Hypothalamus (tissue), 51 donors: ENCODE data around the gene ARHGAP26.

Experiments
- DNase-seq, 51 donors: peaks; one replicate each; lab custom pipeline; 2025; lab: John Stamatoyannopoulos, UW

The ARHGAP26 gene

DNA sequence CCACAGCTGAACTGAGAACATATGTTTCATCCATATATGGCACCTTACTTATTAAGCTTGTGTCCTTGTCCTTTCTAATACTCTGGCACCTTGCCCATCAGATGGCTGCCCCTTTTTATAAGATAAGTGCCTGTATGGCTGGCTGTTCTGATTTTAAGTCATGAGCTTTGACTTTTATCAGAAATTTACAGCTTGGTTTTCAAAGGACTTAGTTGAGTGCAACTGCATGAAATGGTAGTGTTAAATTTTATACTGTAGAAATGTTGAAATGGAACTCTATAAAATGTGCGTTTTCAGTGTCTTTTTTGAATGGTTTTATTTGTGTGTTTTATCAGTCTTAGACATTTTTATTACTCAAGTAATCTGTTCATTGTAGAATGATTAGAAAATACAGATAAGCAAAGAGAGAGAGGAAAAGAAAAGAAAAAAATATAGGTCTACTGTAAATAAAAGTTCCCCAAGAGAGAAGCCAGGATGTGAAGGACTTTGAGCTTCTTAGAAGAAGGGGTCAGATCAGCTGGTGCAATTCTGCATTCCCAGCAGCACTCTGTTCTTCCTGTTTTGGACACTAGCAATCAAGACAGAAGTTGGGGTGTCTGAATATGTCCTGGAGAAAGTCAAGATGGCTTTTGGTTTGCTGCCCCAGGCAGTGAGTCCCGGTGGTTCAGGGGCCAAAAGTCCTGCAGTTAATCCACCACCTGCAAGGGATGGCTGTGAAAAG is 38.9 kb downstream of the ARHGAP26 start:
- peak in 1 of 51 donors; percentile 9 for DNase-seq

DNA sequence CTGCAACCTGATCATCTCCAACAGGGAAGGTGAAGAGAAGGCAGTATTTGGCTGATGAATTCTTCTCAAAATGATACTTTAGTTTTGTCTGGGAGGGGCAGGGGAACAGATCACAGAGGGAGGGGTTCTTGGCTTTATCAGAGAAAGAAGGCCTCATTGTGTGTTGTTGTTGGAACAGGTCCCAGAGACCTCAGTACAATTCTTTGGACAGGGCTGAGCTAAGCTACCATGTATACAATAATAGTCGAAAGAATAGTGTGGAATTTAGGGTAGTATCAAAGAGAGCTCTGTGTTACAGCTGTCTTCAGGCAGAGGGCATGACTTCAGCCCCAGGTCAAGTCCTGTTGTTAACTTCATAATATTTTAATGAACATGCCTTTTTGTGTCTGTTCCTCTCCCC is 39.9 kb downstream of the ARHGAP26 start:
- no peak for DNase-seq

DNA sequence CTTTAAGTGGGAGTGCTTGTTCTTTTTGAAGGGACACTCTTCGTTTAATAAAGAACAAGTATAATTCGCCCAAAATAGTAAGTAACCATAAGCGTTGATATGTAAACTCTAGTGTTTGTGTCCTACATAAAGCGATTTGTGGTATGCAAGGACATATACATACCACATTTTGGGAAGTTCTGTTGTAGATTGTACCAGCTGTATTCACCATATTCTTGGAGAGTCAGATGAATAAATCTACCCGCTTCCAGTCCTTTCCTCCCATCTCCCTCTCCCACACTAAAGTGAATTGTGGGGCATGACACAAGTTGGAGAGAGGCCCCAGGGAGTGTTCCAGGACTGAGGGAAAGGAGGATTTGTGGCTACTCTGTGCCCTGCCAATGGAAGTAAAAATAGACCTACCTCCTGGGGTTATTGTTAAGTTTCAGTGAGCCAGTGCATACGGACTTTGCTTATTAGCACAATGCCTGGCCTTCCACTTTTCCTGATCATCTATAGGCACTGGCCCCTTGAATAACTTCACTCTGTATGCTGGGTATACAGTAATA is 40.6 kb downstream of the ARHGAP26 start:
- DNase-seq: peak in 4 of 51 donors; percentile 4 to 43 (median 19)

DNA sequence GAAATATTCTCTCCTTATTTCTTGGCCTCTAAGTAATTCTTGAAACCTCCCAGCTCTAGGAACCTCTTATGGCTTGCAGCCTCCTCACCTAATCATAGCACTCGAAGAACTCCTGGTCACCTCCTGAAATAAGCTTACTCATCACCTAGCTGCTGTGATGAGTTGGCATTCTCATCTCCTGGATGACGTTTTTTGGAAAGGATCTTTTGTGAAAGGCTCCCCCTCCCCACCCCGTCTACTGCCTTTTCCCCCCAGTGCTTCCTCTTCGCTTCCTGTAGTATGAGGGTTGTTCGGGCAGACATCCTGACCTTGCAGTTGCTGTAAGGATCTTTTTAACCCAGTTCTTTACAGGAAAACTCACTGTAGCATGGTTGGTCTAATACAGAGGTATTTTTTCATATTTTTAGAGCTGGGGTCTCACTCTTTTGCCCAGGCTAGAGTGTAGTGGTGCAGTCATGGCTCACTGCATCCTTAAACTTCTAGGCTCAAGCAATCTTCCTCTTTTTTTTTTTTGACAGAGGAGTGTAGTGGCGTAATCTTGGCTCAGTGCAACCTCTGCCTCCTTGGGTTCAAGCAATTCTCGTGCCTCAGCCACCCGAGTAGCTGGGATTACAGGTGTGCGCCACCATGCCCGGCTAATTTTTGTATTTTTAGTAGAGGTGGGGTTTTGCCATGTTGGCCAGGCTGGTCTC is 41.8 kb downstream of the ARHGAP26 start:
- no peak for DNase-seq

DNA sequence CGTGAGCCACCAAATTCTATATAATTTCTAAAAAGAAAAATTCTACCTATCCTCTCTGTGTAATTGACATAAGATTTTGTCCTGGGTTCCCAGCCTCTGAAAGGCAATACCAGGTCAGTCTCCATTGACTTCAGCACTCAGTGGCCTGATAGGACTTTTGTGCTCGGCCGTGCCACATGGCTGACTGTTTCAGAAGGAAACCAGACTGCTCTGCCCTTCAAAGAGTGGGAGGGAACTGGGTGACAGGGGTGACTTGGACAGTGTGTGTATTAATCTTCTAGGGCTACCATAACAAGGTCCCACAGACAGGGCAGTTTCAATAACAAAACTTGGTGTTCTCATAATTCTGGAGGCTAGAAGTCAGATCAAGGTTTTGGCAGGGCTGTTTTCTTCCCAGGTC is 43.0 kb downstream of the ARHGAP26 start:
- DNase-seq: no peak

DNA sequence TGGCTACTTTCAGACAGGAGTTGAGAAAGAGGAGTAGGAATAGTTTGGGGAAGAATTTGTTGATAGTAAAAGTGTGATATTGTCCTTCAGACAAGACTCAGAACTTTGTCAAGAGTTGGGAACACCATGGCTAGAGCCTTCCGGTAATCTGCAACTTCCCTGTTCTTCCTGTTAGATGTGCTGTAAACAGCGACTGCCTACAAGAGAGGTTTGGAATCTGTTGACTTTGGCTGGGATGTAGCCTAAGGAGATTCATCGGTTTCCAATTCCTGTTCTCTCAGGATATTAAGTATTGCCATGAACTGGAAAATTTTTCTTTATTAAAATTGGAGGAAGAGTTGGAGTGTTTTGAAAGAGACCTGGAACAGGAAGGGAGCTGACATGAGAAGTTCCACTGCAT is 43.9 kb downstream of the ARHGAP26 start:
- DNase-seq: no peak

DNA sequence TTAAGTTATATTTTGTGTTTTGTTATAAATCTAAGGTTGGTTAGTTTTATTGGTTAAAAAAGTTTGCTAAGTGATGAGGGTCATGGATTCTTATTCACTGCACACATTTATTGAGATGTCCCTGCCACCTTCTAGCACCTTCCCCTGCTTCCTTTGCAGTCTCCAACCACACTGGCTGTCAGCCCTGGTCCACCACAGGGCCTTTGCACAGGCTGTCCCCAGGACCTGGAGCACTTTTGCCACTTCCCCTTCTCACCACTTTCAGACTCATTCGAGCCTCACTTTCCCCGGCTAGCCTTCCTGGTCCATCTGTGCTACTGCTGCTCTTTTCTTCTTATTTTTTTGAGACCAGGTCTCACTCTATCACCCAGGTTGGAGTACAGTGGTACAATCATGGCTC is 45.3 kb downstream of the ARHGAP26 start:
- no peak for DNase-seq

DNA sequence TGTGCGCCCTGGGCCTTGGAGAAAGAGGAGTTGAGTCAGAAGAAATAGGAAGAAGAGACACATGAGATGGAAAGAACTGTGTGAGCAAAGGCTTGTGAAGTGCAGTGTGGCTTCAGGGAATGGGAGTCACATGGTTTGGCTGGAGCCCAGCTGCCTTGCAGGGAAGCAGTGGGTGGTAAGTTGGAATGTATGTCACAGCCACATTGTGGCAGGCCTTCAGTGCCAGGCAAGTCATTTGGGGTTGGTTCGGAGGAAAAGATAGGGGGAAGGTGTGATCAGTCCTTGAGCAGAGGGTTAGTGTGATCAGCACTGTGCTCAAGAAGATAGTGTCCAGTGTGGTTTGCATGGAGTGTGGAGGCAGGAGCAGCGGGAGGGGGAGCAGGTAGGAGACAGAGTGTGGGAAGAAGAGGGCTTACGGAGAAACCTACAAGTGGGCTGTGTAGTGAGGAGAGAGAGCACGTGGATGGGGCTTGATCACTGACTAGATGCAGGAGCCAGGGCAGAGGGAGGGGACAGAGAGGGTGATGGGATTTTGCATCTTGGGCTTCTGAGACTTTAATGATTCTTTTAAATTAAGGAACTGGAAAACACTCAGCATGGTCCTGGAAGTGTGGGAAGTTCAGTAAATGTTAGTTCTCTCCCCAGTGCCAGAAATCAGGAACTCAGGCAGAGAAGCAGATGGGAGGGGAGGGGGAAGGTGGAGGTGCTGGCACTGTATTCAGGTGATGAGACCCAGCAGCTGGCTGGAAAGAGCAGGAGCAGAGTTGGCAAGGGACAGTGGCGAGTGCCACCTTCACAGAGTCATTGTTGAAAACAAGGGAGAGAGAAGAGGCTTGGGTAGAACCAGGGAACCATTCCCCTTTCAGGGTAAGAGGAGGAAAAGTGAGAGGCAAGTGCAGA is 46.6 kb downstream of the ARHGAP26 start:
- peak in 7 of 51 donors; percentile 2 to 66 (median 11) for DNase-seq

DNA sequence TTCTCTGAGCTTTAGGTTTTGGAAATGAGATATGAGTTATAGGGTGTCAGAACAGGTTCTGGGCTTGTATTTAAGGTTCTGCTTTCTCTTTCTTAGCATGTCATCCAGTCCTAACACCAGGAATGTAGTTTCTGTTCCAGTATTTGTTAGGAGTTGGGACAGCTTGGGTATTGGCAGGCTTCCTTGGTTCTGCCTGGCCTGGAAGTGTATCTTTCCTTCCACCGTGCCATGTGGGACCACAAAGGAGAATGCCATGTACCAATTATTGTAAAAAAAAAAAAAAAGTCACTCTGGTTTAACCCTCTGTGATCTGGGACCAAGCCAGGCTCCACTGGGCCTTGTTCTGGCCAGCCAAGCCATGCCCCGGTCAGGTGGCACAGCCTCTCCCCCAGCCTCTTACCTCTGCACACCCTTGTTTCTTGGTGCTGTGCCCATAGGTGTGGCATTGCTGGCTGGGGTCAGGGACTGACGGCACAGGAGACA is 47.8 kb downstream of the ARHGAP26 start:
- peak in 1 of 51 donors; percentile 29 for DNase-seq

DNA sequence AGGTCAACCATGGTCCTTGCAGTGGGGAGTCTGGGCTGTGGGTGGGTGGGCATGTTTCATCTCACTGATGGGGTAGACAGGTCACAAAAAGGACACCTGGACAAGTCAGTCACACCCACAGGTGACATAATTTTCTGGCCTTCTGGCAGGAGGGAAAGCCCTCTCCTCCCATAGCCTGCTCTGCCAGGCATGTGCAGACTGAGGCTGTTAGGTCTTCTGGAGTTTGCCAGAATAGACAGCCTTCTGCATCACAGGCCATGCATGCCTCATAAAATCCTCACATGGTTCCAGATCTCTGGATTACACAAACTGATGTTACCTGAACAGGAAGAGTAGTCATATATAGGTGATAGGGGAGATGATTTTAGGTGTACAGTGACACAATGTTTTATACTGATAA is 49.1 kb downstream of the ARHGAP26 start:
- DNase-seq: no peak

DNA sequence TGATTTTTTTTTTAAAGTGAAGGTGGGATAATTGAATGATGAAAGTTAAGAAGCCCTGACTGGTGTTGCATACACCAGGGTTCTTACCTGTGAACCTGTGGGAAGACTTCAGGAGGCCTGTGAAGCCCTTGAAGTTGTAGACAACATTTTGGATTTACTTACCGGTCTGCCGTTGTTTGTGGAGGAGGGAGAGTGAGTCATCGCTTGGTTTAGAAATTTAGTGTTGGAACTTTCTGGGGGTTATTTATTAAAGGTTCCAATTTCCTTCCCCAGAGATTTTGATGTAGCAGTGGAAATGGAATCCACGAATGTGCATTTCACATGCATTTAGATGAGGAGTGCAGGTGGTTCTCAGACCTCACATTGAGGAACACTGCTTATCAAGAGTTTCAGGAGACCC is 49.6 kb downstream of the ARHGAP26 start:
- DNase-seq: no peak

DNA sequence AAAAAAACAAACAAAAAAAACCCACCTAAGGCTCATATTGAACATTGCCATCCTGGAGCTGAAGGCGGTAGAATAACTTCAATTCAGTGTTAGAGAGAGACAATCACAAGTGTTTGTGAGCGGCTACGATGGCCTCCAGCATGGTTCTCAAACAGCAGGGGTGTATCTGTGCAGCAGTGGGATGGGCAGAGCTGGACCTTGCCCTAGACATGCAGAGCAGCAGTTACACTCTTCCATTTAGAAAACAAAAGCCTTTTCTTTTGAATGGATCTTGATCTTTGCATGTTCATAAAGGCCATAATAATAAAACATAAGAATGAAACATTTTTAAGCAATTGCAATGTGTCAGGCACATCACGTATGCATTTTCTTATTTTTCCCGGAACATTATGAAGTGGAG is 50.3 kb downstream of the ARHGAP26 start:
- no peak for DNase-seq

DNA sequence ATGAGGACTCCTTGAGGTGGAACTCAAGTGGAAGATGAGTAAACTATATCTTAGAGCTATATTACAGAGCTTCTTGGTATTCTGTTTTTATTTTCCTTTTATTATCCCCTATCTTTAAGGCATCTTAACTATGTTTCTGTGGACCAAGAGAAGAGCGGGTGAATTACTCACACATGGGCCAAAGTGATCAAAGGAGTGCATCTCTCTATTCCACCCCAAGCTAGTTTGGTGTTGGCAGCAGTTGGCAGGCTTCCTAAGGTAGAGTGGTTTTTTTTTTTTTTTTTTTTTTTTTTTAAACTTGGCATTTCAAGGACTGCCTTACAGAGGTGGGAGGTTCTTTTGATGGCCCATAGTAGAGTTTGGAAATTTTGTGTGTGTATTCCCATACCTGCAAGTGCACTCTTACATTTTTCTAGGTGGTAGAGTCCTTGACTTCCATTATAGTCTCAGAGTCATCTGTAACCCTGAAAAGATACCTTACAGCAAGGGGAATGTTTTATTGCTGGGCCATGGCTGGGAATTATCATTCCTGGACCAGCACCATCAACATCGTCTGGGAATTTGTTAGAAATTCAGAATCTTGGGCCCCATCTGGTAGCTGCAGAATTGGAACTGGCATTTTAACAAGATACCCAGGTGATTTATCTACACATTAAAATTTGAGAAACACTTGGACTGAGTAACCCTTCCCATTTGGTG is 51.0 kb downstream of the ARHGAP26 start:
- DNase-seq: no peak

DNA sequence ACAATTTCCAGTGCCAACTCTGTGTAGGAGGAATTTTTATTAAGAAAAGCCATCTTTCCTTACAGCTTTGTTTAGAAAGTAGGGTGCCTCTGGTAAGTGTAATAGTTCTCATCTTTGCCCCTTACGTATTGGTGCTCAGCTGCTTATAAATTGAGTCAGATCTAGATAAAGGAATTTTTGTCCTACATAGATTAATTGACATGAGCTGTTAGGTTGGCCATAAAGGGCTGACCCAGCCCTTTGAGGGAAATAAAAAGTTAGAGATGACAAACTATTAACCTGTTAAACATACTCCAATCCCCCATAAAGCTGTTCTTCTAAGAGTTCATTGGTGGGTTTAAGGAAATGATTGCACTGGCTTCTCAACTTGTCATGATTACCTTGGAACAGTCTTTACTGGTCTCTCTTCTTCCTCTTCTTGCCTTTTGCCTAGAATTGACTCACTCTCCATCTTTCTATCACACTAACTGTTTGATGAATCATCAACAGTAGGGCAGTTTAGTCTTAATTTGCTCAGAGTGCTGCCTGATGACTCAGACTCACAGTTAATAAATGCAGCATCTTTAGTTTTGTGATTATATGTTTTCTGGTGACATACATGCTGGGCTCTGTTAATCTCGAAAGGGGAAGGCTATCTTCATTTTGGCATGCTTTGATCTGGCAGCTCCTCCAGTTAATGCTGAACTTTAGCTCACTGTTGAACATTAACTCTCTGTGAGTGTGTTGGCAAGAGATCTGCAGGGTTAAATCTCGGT is 51.7 kb downstream of the ARHGAP26 start:
- no peak for DNase-seq

DNA sequence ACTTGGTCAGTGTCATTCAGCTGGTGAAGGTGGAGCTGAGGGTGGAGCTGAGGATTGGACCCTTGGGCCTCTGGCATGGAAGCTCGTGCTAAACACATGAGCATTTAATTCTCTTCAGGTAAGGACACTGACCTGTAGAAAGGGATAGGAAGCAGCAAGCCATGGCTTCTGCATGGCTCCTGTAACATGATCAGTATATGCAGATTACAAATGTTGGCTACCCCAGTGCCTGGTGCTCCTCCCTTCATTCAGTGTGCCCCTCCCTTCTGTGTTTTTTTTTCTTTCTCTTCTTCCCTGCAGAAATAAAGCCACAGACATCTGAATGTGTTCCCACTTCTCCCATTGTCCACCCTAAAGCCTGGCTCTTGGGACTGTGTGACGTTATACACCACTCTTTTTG is 52.9 kb downstream of the ARHGAP26 start:
- no peak for DNase-seq

DNA sequence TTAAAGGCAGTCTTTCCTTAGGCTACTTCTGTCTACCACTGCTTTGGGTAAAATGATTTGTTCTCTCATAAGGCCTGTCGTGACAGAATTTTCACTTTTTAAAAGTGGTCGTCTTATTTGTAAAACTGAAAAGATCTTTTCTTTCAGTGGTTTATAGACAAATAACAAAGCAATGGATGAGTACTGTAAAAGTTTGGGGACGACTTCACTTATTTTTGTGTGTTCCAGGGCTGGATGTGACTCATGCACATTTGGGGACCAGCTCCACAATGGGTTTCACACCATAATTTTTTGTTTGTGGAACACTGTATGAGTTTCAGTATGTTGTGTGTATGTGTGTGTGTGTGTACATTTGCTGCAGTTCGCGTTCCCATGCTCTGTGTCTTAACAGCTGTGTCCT is 53.6 kb downstream of the ARHGAP26 start:
- DNase-seq: no peak

DNA sequence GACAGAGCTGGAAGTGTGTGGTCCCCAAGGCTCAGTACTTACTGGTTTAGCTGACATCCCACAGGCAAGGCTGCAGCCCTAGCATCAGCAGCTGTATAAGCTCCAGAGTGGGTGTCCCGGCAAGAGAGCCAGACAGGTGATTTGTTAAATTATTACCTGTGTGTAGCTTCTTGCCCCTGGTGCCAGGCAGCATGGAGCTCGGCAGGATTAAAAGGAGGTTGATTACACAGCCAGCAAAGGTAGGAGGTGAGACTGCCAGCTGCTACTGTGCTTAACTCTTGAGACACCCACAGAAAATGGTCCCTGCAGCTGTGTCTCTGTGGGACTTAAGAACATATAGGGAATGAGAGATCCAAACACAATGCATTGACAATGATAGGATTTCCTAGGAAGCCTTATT is 54.2 kb downstream of the ARHGAP26 start:
- DNase-seq: no peak

DNA sequence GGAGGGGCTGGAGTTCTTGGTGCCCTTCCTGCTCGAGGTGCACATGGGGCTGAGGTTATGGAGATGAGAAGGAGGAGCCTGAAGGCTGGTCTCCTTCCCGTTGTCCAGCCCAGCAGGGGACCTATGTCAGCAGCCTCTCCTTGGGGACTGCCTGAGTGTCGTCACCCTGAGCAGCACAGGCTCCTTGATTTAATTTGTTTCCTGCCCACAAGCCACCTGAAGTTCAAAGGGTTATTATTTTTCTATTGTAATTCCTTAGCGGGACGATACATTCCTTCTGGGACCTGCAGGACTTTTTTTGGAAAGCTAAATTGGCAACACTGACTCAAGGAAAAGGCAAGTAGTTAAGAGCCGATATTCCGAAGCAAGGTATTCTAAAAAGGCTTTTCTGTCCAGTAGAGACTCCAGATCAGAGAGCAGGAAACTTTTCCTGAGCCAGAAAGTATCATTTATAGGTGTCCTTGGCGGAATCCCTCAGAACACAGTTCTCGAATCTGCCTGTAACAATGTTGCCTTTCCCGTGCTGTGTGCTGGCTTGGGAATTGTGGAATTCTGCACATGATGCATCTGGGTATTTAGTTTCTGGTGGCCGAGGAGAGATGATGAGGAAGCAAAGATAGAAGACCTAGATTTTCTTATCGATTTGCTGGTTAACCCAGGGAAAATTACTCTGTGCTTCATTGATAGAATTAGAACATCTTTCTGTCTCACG is 55.4 kb downstream of the ARHGAP26 start:
- no peak for DNase-seq

DNA sequence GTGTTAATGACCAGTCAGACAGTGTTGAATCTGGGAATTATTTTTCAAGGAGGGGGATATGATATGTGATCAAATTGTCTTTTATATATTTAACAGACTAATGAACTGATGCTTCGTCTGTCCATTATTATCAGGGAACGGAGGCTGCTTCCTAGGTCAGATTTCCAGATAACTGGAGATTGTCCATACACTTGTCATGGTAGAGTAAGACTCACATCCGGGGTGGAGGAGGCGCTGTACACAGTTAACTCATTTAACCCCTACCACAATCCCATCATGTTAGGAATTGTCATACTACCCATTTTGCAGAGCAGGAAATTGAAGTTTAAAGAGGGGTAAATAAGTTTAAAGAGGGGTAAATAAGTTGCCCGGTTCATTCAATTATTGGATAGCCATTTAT is 55.9 kb downstream of the ARHGAP26 start:
- no peak for DNase-seq
